Measurements from ENCODE around the gene TMEM184C. TPM values are rescaled to one million over a fixed set of nuclear protein-coding genes. Genes with fewer than 3 reads are reported as not detected.

Gene TMEM184C
- total RNA-seq, 1 experiment from 2014 or later: 43.8 TPM

GRCh38 chr4:147626903-147627302 is 9.7 kb downstream of the TMEM184C start:
- Histone ChIP-seq H4K91ac (ENCODE audit: insufficient read length, low read depth, low read length) (no peak overlapping the region), H3K18ac (ENCODE audit: insufficient read length, low read depth, low read length) (no peak overlapping the region), H4K5ac (ENCODE audit: insufficient read length, low read depth, low read length) (no peak overlapping the region), H3T11ph (ENCODE audit: low read length) (no peak overlapping the region), H2AFZ (ENCODE audit: low read length) (no peak overlapping the region), H2AK5ac (ENCODE audit: insufficient read length, low read length) (no peak overlapping the region), H3K23ac (ENCODE audit: insufficient read length, low read depth, low read length) (no peak overlapping the region), H3K14ac (ENCODE audit: insufficient read depth, low read length) (no peak overlapping the region), H2BK12ac (ENCODE audit: insufficient read length, low read depth, low read length) (no peak overlapping the region), H2BK5ac (ENCODE audit: insufficient read length, low read length) (no peak overlapping the region), H3K4me2 (ENCODE audit: insufficient read depth, insufficient read length, low read length) (no peak overlapping the region), H3K4ac (ENCODE audit: low read depth, low read length) (no peak overlapping the region), H4K20me1 (ENCODE audit: control insufficient read depth, insufficient read depth, insufficient read length) (no peaks in the 10 kb centered on the region), H4K8ac (replicated peaks; ENCODE audit: insufficient read length, low read depth, low read length) (no peak overlapping the region), H2BK120ac (ENCODE audit: low read depth, low read length, poor library complexity, severe bottlenecking) (no peak overlapping the region), H3K9ac (ENCODE audit: extremely low read depth, insufficient read length, low read length) (no peak overlapping the region), H3K79me1 (ENCODE audit: insufficient read depth, low read depth, low read length, poor library complexity, severe bottlenecking) (no peaks in the 10 kb centered on the region), H2BK20ac (ENCODE audit: low read depth, low read length, poor library complexity, severe bottlenecking) (no peak overlapping the region), H2BK15ac (ENCODE audit: low read depth, low read length) (no peak overlapping the region), H3K56ac (ENCODE audit: insufficient read length, low read depth, low read length) (no peak overlapping the region), H3K9me3 (ENCODE audit: control insufficient read depth, low read depth, low read length) (no peaks in the 10 kb centered on the region), H3K4me1 (ENCODE audit: insufficient read depth, low read length) (no peaks in the 10 kb centered on the region; the same call in 1 of the 2 replicates), H3K27ac (ENCODE audit: insufficient read length, low read depth, low read length) (no peak overlapping the region), H3K23me2 (ENCODE audit: insufficient read length, low read depth, low read length, poor library complexity, severe bottlenecking) (no peaks in the 10 kb centered on the region), H3K27me3 (ENCODE audit: insufficient read depth, low read length) (no peaks in the 10 kb centered on the region), H3K79me2 (ENCODE audit: insufficient read depth, low read length) (no peaks in the 10 kb centered on the region; the same call in 1 of the 2 replicates)
- TF ChIP-seq, protein P1, sequence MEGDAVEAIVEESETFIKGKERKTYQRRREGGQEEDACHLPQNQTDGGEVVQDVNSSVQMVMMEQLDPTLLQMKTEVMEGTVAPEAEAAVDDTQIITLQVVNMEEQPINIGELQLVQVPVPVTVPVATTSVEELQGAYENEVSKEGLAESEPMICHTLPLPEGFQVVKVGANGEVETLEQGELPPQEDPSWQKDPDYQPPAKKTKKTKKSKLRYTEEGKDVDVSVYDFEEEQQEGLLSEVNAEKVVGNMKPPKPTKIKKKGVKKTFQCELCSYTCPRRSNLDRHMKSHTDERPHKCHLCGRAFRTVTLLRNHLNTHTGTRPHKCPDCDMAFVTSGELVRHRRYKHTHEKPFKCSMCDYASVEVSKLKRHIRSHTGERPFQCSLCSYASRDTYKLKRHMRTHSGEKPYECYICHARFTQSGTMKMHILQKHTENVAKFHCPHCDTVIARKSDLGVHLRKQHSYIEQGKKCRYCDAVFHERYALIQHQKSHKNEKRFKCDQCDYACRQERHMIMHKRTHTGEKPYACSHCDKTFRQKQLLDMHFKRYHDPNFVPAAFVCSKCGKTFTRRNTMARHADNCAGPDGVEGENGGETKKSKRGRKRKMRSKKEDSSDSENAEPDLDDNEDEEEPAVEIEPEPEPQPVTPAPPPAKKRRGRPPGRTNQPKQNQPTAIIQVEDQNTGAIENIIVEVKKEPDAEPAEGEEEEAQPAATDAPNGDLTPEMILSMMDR (conservative IDR thresholded peaks at IDR 0.05): no peak
- H3K36me3 Mint-ChIP-seq (ENCODE audit: insufficient read depth in 1 of 3, low read depth in 3 of 3): peaks cover 17 to 62% (median 47%) of the 10 kb centered on the region in 3 experiments; a peak in 6 of 7 replicates
- H3K4me3 Mint-ChIP-seq: no peak overlapping the region; a peak in 1 of 5 replicates
- no peaks in the 10 kb centered on the region for H3K27me3 Mint-ChIP-seq (ENCODE audit: low read depth)
- no peaks in the 10 kb centered on the region for H3K9me3 Mint-ChIP-seq
- WGBS (ENCODE audit: extremely low coverage, insufficient read length, low lambda C conversion rate): no CpG with 5 or more reads among the region's 4 CpGs
- no peak for DNase-seq
- peaks cover 26 to 34% of the 10 kb centered on the region in 2 experiments for H3K4me1 Mint-ChIP-seq
- peak overlapping the region; percentile 14 to 61 (median 45); a peak in 6 of 7 replicates for H3K27ac Mint-ChIP-seq
